Activated naive CD8-positive, alpha-beta T cell treated with anti-CD3 and anti-CD28 coated beads, Interleukin-2, amount 50 U/mL, for 16 hours (primary cell): Measurements from ENCODE around the gene IL3RA.

ENCODE experiments used
- DNase-seq: peaks from one replicate; pipeline ENCODE4 v3.0.0-alpha.2; 2020; ENCODE audit warnings: low read depth, low spot score

Gene IL3RA

GRCh38 chrX:1384658-1385252, 48.2 kb downstream of the IL3RA start:
- DNase-seq: no peak

GRCh38 chrX:1385253-1386223, 49.0 kb downstream of the IL3RA start:
- DNase-seq: no peak

GRCh38 chrX:1386338-1387127, 49.9 kb downstream of the IL3RA start:
- DNase-seq: no peak

GRCh38 chrX:1387141-1387776, 50.7 kb downstream of the IL3RA start:
- DNase-seq: no peak

GRCh38 chrX:1388651-1389050, 52.1 kb downstream of the IL3RA start:
- no peak for DNase-seq

- DNase-seq: no peak
These were observed 52.8 kb downstream of the IL3RA start for GRCh38 chrX:1389181-1389992.

- DNase-seq: no peak
These were observed 53.4 kb downstream of the IL3RA start for GRCh38 chrX:1389993-1390285.

GRCh38 chrX:1390621-1391369, 54.2 kb downstream of the IL3RA start:
- DNase-seq: no peak

GRCh38 chrX:1391370-1391706, 54.8 kb downstream of the IL3RA start:
- DNase-seq: no peak

- peak; percentile 99 for DNase-seq
These were observed 55.3 kb downstream of the IL3RA start, which contains the start of gene SLC25A6 for GRCh38 chrX:1391707-1392375. SLC25A6 (minus strand) TSS chrX:1392113; CDS start chrX:1392009, 104 bp downstream.

- peak; percentile 27 for DNase-seq
These were observed 55.9 kb downstream of the IL3RA start for GRCh38 chrX:1392376-1393068.

GRCh38 chrX:1393871-1394615, 57.5 kb downstream of the IL3RA start:
- DNase-seq: no peak

GRCh38 chrX:1394731-1395501, 58.3 kb downstream of the IL3RA start:
- DNase-seq: no peak

GRCh38 chrX:1395646-1396216, 59.1 kb downstream of the IL3RA start:
- DNase-seq: no peak

GRCh38 chrX:1397001-1397400, 60.4 kb downstream of the IL3RA start:
- no peak for DNase-seq

GRCh38 chrX:1397441-1398270, 61.1 kb downstream of the IL3RA start:
- no peak for DNase-seq
